K562 (cell line): ENCODE measurements around the gene SCMH1.

Experiments used
- BRCA1 ChIP-seq, 2 experiments: fragments of 450-650 bp in 1 of 2; sonication (generic) in 1 of 2; formaldehyde crosslinking in 1 of 2; IDR thresholded peaks; 2 replicates each; pipeline versions ENCODE4 v1.5.0 to v1.6.1; 2017 to 2020; ENCODE audit warnings: mild to moderate bottlenecking in 1 of 2, missing genetic modification reagents in 1 of 2
- EZH2 ChIP-seq: IDR thresholded peaks from 2 replicates; pipeline ENCODE4 v1.6.1; 2012; ENCODE audit warnings: low read depth, mild to moderate bottlenecking, inconsistent platforms, low read length, borderline replicate concordance
- ILF3 ChIP-seq: fragments of 450-650 bp; IDR thresholded peaks from 2 replicates; pipeline ENCODE4 v1.6.1; 2018; ENCODE audit warnings: antibody characterized with exemption, mild to moderate bottlenecking, moderate library complexity, borderline replicate concordance
- NFE2L1 ChIP-seq: fragments of 450-650 bp; IDR thresholded peaks from 2 replicates; pipeline ENCODE4 v1.6.1; 2016; ENCODE audit warnings: missing genetic modification characterization, low read depth, mild to moderate bottlenecking, missing compliant biosample characterization, moderate library complexity, borderline replicate concordance
- PHB2 ChIP-seq: fragments of 450-650 bp; IDR thresholded peaks from 2 replicates; pipeline ENCODE4 v1.6.1; 2017; ENCODE audit warnings: low read depth
- RBM39 ChIP-seq: fragments of 200-400 bp; formaldehyde crosslinking; optimal IDR thresholded peaks from 2 replicates; pipeline ENCODE3; 2018; ENCODE audit warnings: low read depth, low read length
- U2AF1 ChIP-seq: fragments of 200-400 bp; formaldehyde crosslinking; optimal IDR thresholded peaks from 2 replicates; pipeline ENCODE3; 2017; ENCODE audit warnings: mild to moderate bottlenecking, low read depth, low read length, moderate library complexity
- TF ChIP-seq, protein P1 (sequence below), 2 experiments: fragments of 450-650 bp; IDR thresholded peaks; 2 replicates each; pipeline ENCODE4 v1.6.1; 2016
- TF ChIP-seq, protein P2 (sequence below), 3 experiments: IDR thresholded peaks in 2 of 3; conservative IDR thresholded peaks in 1 of 3; 2 replicates each; pipeline ENCODE4 v1.5.1; 2011 to 2012; ENCODE audit warnings: low read length in 3 of 3, mild to moderate bottlenecking in 3 of 3, control low read depth in 2 of 3, improper control_type of control experiment in 1 of 3, inconsistent platforms in 1 of 3, low read depth in 1 of 3, mixed read lengths in 1 of 3, moderate library complexity in 1 of 3; ENCODE audit not compliant: insufficient read depth in 2 of 3
- TF ChIP-seq, protein P3 (sequence below): sonication (generic); formaldehyde crosslinking; IDR thresholded peaks from 2 replicates; pipeline ENCODE4 v1.8.0; 2022; ENCODE audit warnings: missing genetic modification reagents, mild to moderate bottlenecking, moderate library complexity, borderline replicate concordance

DNA sequence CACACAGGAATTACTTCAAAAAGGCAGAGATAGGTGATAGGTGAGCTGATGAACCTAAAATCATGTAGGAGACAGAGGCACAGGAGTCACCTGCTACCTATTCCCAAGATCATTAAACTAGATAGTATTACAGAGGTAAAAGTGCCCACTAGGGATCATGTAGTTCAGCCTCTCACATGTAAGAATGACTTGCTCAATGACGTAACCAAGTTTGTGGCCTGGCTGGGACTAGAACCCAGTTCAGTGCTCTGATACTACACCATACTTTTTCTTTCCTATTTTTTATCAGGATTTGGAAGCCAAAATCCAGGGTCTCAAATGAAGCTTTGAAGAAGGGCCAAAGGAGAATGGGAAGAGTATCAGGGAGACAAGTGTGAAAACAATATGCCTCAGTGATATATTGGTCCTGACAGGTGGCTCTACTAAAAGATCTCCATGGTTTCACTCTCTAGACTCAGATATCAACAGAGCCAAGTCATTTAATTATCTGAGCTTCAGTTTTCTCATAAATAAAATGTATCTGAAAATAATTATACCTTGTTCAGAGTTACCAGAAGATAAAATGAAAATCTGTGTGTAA lies 133.3 kb downstream of the SCMH1 start:
- TF ChIP-seq BRCA1 (IDR thresholded peaks at IDR 0.05) = no peak
- TF ChIP-seq BRCA1 (CRISPR knock-in tag; IDR thresholded peaks at IDR 0.05) = no peak
- TF ChIP-seq RBM39 = no peak
- TF ChIP-seq, protein P1, sequence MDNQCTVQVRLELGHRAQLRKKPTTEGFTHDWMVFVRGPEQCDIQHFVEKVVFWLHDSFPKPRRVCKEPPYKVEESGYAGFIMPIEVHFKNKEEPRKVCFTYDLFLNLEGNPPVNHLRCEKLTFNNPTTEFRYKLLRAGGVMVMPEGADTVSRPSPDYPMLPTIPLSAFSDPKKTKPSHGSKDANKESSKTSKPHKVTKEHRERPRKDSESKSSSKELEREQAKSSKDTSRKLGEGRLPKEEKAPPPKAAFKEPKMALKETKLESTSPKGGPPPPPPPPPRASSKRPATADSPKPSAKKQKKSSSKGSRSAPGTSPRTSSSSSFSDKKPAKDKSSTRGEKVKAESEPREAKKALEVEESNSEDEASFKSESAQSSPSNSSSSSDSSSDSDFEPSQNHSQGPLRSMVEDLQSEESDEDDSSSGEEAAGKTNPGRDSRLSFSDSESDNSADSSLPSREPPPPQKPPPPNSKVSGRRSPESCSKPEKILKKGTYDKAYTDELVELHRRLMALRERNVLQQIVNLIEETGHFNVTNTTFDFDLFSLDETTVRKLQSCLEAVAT (IDR thresholded peaks at IDR 0.05) = no peak
- TF ChIP-seq EZH2 = no peak
- TF ChIP-seq, protein P2, sequence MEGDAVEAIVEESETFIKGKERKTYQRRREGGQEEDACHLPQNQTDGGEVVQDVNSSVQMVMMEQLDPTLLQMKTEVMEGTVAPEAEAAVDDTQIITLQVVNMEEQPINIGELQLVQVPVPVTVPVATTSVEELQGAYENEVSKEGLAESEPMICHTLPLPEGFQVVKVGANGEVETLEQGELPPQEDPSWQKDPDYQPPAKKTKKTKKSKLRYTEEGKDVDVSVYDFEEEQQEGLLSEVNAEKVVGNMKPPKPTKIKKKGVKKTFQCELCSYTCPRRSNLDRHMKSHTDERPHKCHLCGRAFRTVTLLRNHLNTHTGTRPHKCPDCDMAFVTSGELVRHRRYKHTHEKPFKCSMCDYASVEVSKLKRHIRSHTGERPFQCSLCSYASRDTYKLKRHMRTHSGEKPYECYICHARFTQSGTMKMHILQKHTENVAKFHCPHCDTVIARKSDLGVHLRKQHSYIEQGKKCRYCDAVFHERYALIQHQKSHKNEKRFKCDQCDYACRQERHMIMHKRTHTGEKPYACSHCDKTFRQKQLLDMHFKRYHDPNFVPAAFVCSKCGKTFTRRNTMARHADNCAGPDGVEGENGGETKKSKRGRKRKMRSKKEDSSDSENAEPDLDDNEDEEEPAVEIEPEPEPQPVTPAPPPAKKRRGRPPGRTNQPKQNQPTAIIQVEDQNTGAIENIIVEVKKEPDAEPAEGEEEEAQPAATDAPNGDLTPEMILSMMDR (IDR thresholded peaks at IDR 0.05 in 2 of 3, conservative IDR thresholded peaks at IDR 0.05 in 1 of 3; ENCODE audit: insufficient read depth in 2 of 3, low read depth in 1 of 3, low read length in 3 of 3) = no peak
- no peak for TF ChIP-seq U2AF1
- no peak for TF ChIP-seq NFE2L1 (tag)
- no peak for TF ChIP-seq PHB2
- TF ChIP-seq, protein P3, sequence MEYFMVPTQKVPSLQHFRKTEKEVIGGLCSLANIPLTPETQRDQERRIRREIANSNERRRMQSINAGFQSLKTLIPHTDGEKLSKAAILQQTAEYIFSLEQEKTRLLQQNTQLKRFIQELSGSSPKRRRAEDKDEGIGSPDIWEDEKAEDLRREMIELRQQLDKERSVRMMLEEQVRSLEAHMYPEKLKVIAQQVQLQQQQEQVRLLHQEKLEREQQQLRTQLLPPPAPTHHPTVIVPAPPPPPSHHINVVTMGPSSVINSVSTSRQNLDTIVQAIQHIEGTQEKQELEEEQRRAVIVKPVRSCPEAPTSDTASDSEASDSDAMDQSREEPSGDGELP (CRISPR knock-in tag) = no peak
- no peak for TF ChIP-seq ILF3
